A549 (cell line): ENCODE measurements around the gene MGAT5. TPM values are rescaled to one million over a fixed set of nuclear protein-coding genes. Genes with fewer than 3 reads are reported as not detected.

Experiments
- ATAC-seq, 2 experiments: fragments of 200-7000 bp in 1 of 2; fragments of >200 bp in 1 of 2; cut with Nextera tagmentation in 1 of 2; cut with Tn5 transposase in 1 of 2; 3 replicates each; pipeline versions ENCODE4 v1.8.0 to v1.9.1; 2018 to 2020; ENCODE audit warnings: mild to moderate bottlenecking in 1 of 2, moderate library complexity in 1 of 2
- CTCF ChIA-PET: fragments of 300-600 bp; sonication (Branson Sonifier 250); formaldehyde crosslinking; extraction: SDS; loops from one replicate; lab custom pipeline; 2021; ENCODE audit warnings: antibody characterized with exemption, inconsistent platforms; lab: Yijun Ruan, JAX
- POLR2A ChIA-PET: fragments of 350-600 bp; formaldehyde crosslinking; extraction: SDS; loops from one replicate; lab custom pipeline; 2021; ENCODE audit warnings: antibody characterized with exemption, inconsistent platforms; lab: Yijun Ruan, JAX
- DNase-seq, 2 experiments: peaks; one replicate each; pipeline versions ENCODE4 v3.0.0 to v3.0.0-alpha.2; 2011 to 2016; ENCODE audit warnings: low read depth in 1 of 2, low spot score in 1 of 2
- FAIRE-seq: peaks from 2 replicates; lab custom pipeline; 2011; peaks lifted over from hg19 to GRCh38; lab: Jason Lieb, UNC
- H3K27ac ChIP-seq, 2 experiments: fragments of >200 bp; sonication (Bioruptor Twin); formaldehyde crosslinking; 3 replicates each; pipeline ENCODE4 v1.5.1; 2016 to 2017
- H3K4me1 ChIP-seq: fragments of >200 bp; sonication (Bioruptor Twin); formaldehyde crosslinking; 3 replicates; pipeline ENCODE4 v1.6.1; 2016
- H3K4me2 ChIP-seq: fragments of >200 bp; sonication (Bioruptor Twin); formaldehyde crosslinking; 3 replicates; pipeline ENCODE4 v1.6.1; 2016
- H3K4me3 ChIP-seq: fragments of >200 bp; sonication (Bioruptor Twin); formaldehyde crosslinking; 3 replicates; pipeline ENCODE4 v1.5.1; 2016
- H3K9me3 ChIP-seq: fragments of >200 bp; sonication (Bioruptor Twin); formaldehyde crosslinking; 3 replicates; pipeline ENCODE4 v1.6.1; 2016
- CBX2 ChIP-seq: fragments of 200-600 bp; sonication (generic); IDR thresholded peaks from 2 replicates; pipeline ENCODE4 v1.6.1; 2016; ENCODE audit warnings: low read depth, mild to moderate bottlenecking, borderline replicate concordance
- CBX8 ChIP-seq: fragments of 200-600 bp; sonication (generic); IDR thresholded peaks from 2 replicates; pipeline ENCODE4 v1.6.1; 2016
- CHD2 ChIP-seq: fragments of 150-350 bp; IDR thresholded peaks from 2 replicates; pipeline ENCODE4 v1.6.1; 2014; ENCODE audit warnings: low read length; ENCODE audit not compliant: partially characterized antibody
- CHD4 ChIP-seq: fragments of 200-600 bp; sonication (generic); IDR thresholded peaks from 2 replicates; pipeline ENCODE4 v1.6.1; 2016; ENCODE audit warnings: antibody characterized with exemption, mild to moderate bottlenecking, borderline replicate concordance
- EHF ChIP-seq: fragments of 250-450 bp; sonication (Bioruptor Pico); IDR thresholded peaks from 2 replicates; pipeline ENCODE4 v1.5.0; 2020; ENCODE audit warnings: mild to moderate bottlenecking
- EHMT2 ChIP-seq: fragments of 200-600 bp; sonication (generic); IDR thresholded peaks from 2 replicates; pipeline ENCODE4 v1.6.1; 2016; ENCODE audit warnings: antibody characterized with exemption, low read depth, mild to moderate bottlenecking, moderate library complexity
- FOXS1 ChIP-seq: fragments of 250-450 bp; sonication (Bioruptor Pico); IDR thresholded peaks from 2 replicates; pipeline ENCODE4 v1.5.0; 2020; ENCODE audit warnings: mild to moderate bottlenecking, moderate library complexity
- HOXB5 ChIP-seq: fragments of 250-450 bp; sonication (Bioruptor Pico); IDR thresholded peaks from 2 replicates; pipeline ENCODE4 v1.5.0; 2020; ENCODE audit warnings: mild to moderate bottlenecking, moderate library complexity
- KDM1A ChIP-seq: fragments of 200-600 bp; sonication (generic); IDR thresholded peaks from 2 replicates; pipeline ENCODE4 v1.6.1; 2016; ENCODE audit warnings: low read depth, mild to moderate bottlenecking
- MAZ ChIP-seq: fragments of 150-350 bp; IDR thresholded peaks from 2 replicates; pipeline ENCODE4 v1.6.1; 2014; ENCODE audit warnings: antibody characterized with exemption, low read depth, low read length, borderline replicate concordance
- NPAS2 ChIP-seq: fragments of 250-450 bp; sonication (Bioruptor Pico); IDR thresholded peaks from 2 replicates; pipeline ENCODE4 v1.8.0; 2022; ENCODE audit warnings: mild to moderate bottlenecking, moderate library complexity, borderline replicate concordance
- NR3C1 ChIP-seq: fragments of >200 bp; sonication (Bioruptor Twin); formaldehyde crosslinking; IDR thresholded peaks from 3 replicates; pipeline ENCODE4 v1.6.1; 2017
- POLR2A ChIP-seq: IDR thresholded peaks from 2 replicates; pipeline ENCODE4 v1.6.1; 2012; ENCODE audit warnings: mild to moderate bottlenecking, low read length
- POLR2AphosphoS2 ChIP-seq: conservative IDR thresholded peaks from 2 replicates; pipeline ENCODE4 v1.6.1; 2012; ENCODE audit warnings: low read length, improper control_type of control experiment, inconsistent platforms
- RFX5 ChIP-seq: fragments of 450-650 bp; IDR thresholded peaks from 2 replicates; pipeline ENCODE4 v1.7.1; 2014; ENCODE audit warnings: antibody characterized with exemption, mild to moderate bottlenecking, moderate library complexity
- SREBF2 ChIP-seq: fragments of 450-650 bp; IDR thresholded peaks from 2 replicates; pipeline ENCODE4 v1.6.1; 2014; ENCODE audit warnings: mild to moderate bottlenecking, moderate library complexity
- ZFP36 ChIP-seq: fragments of 450-650 bp; IDR thresholded peaks from 2 replicates; pipeline ENCODE4 v1.6.1; 2014; ENCODE audit warnings: borderline replicate concordance; ENCODE audit not compliant: partially characterized antibody
- ZNF302 ChIP-seq: fragments of 250-450 bp; sonication (Bioruptor Pico); IDR thresholded peaks from 2 replicates; pipeline ENCODE4 v1.9.0; 2021; ENCODE audit warnings: inconsistent platforms, mild to moderate bottlenecking, moderate library complexity
- ZSCAN20 ChIP-seq: fragments of 250-450 bp; sonication (Bioruptor Pico); IDR thresholded peaks from 2 replicates; pipeline ENCODE4 v1.8.0; 2022; ENCODE audit warnings: mild to moderate bottlenecking, moderate library complexity
- WGBS: methylation state at CpG from one replicate; pipeline ENCODE4 v1.1.6; 2017; ENCODE audit errors: missing lambda C conversion rate; 5-methylcytosine and 5-hydroxymethylcytosine counted together
- polyA plus RNA-seq, 4 experiments: library from polyadenylated mRNA; depleted of rRNA in 3 of 4; stranded (reverse); fragments of >200 nt; fragmentation: RNase III in 1 of 4; extraction: RNeasy Plus Mini Kit Qiagen cat#74134 plus additional on column Dnase treatment in 1 of 4; gene quantifications; 2 replicates in 3 of 4; 3 replicates in 1 of 4; pipeline ENCODE4 v1.2.3, GENCODE V29; 2011 to 2017
- TF ChIP-seq, protein P1 (sequence below): fragments of 250-450 bp; sonication (Bioruptor Pico); IDR thresholded peaks from 2 replicates; pipeline ENCODE4 v1.5.0; 2020; ENCODE audit warnings: low read depth, mild to moderate bottlenecking, moderate library complexity
- TF ChIP-seq, protein P2 (sequence below): fragments of 450-650 bp; IDR thresholded peaks from 2 replicates; pipeline ENCODE4 v1.6.1; 2014; ENCODE audit warnings: antibody characterized with exemption
- TF ChIP-seq, protein P3 (sequence below): fragments of 250-450 bp; sonication (Bioruptor Pico); IDR thresholded peaks from 2 replicates; pipeline ENCODE4 v1.5.0; 2021; ENCODE audit warnings: mild to moderate bottlenecking, moderate library complexity, borderline replicate concordance
- TF ChIP-seq, protein P4 (sequence below): fragments of 150-350 bp; IDR thresholded peaks from 2 replicates; pipeline ENCODE4 v1.6.1; 2014; ENCODE audit warnings: low read depth, mild to moderate bottlenecking, low read length

Gene MGAT5
- polyA plus RNA-seq, 2 of the 4 experiments (the other 2 are of a cell fraction), result 13.2 to 17.1 TPM

DNA sequence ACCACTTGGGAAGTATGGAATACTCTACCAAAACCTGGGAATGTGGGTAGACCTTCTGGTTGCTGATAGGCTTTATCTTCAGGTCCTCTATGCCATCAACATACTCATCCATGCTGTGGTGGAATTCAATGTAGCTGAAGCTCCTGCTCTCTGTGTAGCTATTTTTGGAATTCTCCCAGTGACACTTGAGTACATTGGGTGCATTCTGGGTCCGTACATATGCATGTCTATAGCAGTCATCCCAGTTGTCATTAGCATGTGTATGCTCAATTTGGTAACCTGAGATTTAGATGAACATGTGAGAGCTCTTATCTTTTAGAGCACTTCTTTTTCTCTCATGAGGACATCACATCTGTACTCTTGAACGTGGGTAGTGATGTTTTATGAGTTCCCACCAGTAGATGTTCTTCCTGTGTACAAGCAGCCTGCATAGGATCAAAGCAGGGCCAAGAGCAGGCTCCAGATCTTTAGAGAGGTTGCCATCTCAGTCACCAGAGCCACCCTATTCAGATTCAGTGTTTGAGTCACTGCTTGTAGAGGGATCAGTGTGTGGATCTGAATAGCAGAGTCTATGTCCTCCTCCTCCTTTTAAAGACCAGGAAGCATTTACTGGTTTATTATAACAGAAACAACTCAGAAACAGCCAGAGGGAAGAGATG is 65.9 kb downstream of the MGAT5 start:
- TF ChIP-seq NR3C1, result no peak
- no peak for TF ChIP-seq ZSCAN20 (CRISPR knock-in tag)
- TF ChIP-seq, protein P1, sequence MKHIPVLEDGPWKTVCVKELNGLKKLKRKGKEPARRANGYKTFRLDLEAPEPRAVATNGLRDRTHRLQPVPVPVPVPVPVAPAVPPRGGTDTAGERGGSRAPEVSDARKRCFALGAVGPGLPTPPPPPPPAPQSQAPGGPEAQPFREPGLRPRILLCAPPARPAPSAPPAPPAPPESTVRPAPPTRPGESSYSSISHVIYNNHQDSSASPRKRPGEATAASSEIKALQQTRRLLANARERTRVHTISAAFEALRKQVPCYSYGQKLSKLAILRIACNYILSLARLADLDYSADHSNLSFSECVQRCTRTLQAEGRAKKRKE (CRISPR knock-in tag), result no peak
- no peak for TF ChIP-seq POLR2AphosphoS2
- no peak for TF ChIP-seq POLR2A
- TF ChIP-seq, protein P2, sequence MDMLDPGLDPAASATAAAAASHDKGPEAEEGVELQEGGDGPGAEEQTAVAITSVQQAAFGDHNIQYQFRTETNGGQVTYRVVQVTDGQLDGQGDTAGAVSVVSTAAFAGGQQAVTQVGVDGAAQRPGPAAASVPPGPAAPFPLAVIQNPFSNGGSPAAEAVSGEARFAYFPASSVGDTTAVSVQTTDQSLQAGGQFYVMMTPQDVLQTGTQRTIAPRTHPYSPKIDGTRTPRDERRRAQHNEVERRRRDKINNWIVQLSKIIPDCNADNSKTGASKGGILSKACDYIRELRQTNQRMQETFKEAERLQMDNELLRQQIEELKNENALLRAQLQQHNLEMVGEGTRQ, result no peak
- TF ChIP-seq KDM1A, result no peak
- no peak for TF ChIP-seq ZFP36
- TF ChIP-seq, protein P3, sequence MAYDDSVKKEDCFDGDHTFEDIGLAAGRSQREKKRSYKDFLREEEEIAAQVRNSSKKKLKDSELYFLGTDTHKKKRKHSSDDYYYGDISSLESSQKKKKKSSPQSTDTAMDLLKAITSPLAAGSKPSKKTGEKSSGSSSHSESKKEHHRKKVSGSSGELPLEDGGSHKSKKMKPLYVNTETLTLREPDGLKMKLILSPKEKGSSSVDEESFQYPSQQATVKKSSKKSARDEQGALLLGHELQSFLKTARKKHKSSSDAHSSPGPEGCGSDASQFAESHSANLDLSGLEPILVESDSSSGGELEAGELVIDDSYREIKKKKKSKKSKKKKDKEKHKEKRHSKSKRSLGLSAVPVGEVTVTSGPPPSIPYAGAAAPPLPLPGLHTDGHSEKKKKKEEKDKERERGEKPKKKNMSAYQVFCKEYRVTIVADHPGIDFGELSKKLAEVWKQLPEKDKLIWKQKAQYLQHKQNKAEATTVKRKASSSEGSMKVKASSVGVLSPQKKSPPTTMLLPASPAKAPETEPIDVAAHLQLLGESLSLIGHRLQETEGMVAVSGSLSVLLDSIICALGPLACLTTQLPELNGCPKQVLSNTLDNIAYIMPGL (CRISPR knock-in tag), result no peak
- no peak for TF ChIP-seq CBX8
- TF ChIP-seq MAZ, result no peak
- TF ChIP-seq NPAS2 (CRISPR knock-in tag), result no peak
- TF ChIP-seq SREBF2, result no peak
- no peak for TF ChIP-seq EHMT2
- ChIA-PET CTCF (no interaction called here), POLR2A (no interaction called here)
- DNase-seq, result no peak
- no peak for FAIRE-seq
- Histone ChIP-seq H3K4me3 (no peak overlapping the region), H3K27ac (no peak overlapping the region), H3K4me2 (no peak overlapping the region), H3K4me1 (no peaks in the 10 kb centered on the region), H3K9me3 (no peaks in the 10 kb centered on the region)
- ATAC-seq, result no peak
- 53% methylated on average over 2 of the region's 2 CpGs for WGBS

DNA sequence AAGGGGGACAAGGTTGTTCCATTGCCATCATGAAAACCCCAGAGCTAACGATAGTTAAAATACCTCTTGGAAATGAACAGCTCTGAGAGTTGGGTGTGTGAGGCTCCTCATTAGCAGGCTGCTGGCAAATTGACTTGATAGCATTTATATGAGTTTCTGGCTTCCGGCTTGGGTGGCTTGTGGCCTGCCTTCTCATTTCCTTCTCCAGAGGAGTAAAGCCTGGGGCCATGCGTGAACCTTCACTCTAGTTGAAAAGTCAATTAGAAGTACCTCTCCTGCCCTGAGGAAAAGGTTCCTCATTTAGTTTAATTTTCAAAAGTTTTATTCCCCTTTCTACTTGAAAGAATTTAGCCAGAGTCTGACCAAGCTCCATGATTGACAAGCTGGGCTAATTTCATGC is 67.1 kb downstream of the MGAT5 start:
- ChIA-PET CTCF (no interaction called here), POLR2A (no interaction called here)
- Histone ChIP-seq H3K4me3 (no peak overlapping the region), H3K9me3 (no peaks in the 10 kb centered on the region), H3K4me1 (no peaks in the 10 kb centered on the region), H3K27ac (no peak overlapping the region), H3K4me2 (no peak overlapping the region)
- ATAC-seq, result no peak
- no peak for FAIRE-seq
- TF ChIP-seq, protein P1 (CRISPR knock-in tag), result no peak
- no peak for TF ChIP-seq CBX8
- TF ChIP-seq FOXS1 (CRISPR knock-in tag), result no peak
- TF ChIP-seq EHF (CRISPR knock-in tag), result no peak
- TF ChIP-seq KDM1A, result no peak
- no peak for TF ChIP-seq RFX5
- TF ChIP-seq CHD2, result no peak
- TF ChIP-seq ZNF302, result no peak
- no peak for TF ChIP-seq CBX2
- TF ChIP-seq, protein P4, sequence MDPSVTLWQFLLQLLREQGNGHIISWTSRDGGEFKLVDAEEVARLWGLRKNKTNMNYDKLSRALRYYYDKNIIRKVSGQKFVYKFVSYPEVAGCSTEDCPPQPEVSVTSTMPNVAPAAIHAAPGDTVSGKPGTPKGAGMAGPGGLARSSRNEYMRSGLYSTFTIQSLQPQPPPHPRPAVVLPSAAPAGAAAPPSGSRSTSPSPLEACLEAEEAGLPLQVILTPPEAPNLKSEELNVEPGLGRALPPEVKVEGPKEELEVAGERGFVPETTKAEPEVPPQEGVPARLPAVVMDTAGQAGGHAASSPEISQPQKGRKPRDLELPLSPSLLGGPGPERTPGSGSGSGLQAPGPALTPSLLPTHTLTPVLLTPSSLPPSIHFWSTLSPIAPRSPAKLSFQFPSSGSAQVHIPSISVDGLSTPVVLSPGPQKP, result no peak
- TF ChIP-seq CHD4, result no peak
- TF ChIP-seq HOXB5, result no peak
- 92% methylated on average over 3 of the region's 3 CpGs for WGBS
- DNase-seq, result no peak
